GM19397 (cell line): ENCODE measurements around the gene MYO7A.

Experiments used
- ATAC-seq: cut with Tn5 transposase; IDR thresholded peaks from one replicate; pipeline ENCODE4 v1.9.1; 2021; ENCODE audit warnings: mild to moderate bottlenecking, moderate library complexity; ENCODE audit not compliant: unreplicated experiment

Gene MYO7A

DNA sequence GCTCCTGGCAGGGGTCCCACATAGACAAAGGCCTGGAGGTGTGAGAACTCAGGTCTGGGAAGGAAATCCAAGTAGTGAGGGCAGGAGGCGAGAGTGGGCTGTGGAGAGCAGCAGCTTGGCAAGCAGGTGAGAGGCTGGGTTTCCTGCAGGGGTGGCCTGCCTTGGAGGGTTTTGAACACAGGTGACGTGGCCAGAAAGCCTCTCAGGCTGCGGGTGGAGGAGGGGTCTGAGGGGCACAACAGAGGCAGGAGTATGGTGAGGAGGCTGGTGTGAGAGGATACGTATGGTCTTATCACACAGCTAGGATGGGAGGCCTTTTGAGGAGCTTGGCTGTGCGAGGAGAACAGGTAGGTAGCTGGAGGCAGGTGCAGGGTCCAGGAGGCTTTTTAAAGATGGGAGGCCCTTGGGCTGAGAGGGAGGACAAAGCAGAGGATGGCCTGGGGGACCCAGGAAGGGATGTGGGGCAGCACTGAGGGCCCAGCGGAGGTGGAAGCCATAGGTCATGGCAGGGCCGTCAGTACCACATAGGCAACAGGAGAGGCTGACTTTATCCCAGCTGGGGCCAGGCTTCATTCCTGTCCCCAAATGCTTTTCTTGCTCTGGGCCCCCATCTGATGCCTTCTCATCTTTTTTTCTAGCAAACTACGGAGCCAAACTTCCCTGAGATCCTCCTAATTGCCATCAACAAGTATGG is 84.4 kb downstream of the MYO7A start:
- ATAC-seq, result no peak

DNA sequence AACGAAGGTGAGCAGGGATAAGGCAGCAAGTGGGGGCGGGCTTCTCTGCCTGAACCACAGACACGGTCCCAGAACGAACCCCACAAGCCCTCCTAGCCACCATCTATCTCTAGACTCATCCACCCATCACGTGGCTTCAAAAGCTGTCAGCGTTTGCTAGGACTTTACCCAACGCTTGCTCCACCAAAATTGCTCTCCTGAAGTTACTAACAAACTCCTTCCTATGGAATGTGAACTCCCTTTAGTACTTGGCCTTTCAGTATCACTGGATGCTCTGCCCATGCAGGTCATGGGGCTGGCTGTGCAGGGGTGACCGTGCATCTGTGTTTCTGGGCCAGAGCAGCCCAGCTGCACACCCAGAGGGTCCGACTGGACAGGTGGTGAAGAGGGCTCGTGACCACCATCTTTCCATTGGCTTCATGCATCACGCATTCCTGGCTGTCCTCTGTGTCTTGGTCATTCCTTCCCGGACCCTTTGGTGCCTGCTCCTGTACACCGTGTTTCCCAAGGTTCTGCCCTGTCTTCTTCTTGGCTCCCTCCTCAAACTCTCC is 85.1 kb downstream of the MYO7A start:
- ATAC-seq, result no peak

- no peak for ATAC-seq
Measured at GRCh38 chr11:77213589-77214428, 85.8 kb downstream of the MYO7A start.

- ATAC-seq, result no peak
Measured at GRCh38 chr11:77214557-77214956, 86.5 kb downstream of the MYO7A start.

- no peak for ATAC-seq
Measured at GRCh38 chr11:77215106-77215505, 87.1 kb downstream of the MYO7A start.

DNA sequence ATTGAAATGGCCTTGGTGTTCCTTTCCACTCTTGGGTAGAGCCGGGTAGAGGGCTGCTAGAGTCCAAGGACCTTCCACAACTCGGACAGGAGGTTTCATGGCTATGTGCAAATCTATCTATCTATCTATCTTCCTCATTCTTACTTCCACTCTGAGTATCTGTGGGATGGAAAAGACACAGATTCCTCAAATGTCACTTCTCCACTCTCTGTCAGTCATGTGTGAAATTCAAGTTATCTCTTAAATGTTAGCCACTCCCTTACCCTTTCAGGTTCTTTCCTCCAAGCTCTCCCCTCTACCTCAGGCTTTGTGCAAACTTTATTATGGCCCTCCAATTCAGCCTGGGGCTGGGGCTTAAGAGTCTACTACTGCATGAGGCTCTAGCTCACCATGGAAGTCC is 89.1 kb downstream of the MYO7A start:
- ATAC-seq, result no peak

GRCh38 chr11:77223797-77224196 is 95.8 kb downstream of the MYO7A start:
- ATAC-seq, result no peak

- ATAC-seq, result no peak
Measured at GRCh38 chr11:77230878-77231605, 103.0 kb downstream of the MYO7A start.

DNA sequence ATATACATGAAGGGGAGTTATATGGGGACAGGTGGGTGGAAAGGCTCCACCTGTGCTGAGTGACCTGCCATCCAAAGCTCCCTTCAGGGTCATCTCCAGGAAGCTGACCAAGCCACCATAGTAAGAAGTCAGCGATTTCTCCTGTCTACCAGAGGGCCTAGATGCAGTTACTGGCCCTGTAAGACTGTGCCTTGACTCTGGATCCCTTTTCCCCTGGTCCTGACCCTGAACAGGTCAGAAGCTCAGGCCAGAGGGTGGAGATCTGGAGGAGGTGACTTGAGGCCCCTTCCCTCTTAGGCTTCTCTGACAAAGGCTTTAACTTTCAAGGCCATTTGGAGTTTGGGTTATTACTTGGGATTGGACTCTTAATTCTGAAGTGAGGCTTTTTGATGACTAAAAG is 103.8 kb downstream of the MYO7A start:
- ATAC-seq, result no peak

DNA sequence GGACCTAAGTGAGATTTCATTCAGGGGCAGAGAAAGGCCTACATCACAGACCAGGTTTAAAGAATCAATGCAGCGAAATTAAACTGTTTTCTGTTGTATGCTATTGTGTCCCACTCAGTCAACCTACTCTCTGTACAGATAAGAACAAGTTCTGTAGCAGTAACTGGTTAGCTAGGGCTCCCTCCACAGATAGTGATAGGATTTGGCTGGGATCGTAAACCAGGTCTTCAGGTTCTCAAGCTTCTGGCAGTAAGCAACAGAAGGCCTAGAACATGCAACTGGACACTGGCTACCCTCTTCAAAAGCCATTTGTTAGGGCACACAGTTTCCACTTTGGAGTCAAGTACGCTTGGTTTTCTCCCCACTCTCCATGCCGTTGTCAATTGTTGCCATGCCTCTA is 104.2 kb downstream of the MYO7A start:
- no peak for ATAC-seq

GRCh38 chr11:77233011-77233410 is 105.0 kb downstream of the MYO7A start:
- ATAC-seq, result no peak

GRCh38 chr11:77236901-77237300 is 108.9 kb downstream of the MYO7A start:
- no peak for ATAC-seq

DNA sequence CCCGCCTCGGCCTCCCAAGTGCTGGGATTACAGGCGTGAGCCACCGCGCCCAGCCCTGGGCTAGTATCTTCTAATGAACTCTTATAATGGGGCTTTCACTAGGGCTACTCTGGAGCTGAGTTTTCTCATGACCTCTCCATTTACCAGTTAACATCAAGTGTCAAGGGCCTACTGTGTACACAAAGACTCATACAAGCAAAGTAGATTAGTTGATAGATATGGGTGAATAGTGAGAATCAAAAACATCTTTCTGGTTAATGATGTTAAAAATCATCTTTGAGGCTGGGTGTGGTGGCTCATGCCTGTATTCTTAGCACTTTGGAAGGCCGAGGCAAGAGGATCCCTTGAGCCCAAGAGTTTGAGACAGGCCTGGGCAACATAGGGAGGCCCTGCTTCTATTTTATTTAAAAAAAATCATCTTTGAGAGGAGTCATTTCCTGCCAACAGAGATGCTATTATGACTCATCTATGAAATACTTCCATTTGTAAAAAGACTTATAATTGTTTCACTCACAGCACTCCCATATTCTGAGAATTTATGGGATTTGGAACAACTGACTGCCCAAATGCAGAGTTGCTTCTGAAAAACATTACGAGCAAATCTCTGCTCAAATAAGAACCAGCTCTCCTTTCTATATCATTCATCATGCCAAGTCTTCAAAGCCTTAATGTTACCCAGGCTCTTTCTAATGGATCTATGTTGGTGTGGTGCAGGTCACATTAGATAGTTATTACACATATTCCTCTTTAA is 116.4 kb downstream of the MYO7A start:
- ATAC-seq, result no peak

GRCh38 chr11:77249427-77249826 is 121.4 kb downstream of the MYO7A start:
- ATAC-seq, result no peak

GRCh38 chr11:77250881-77251640 is 123.0 kb downstream of the MYO7A start:
- no peak for ATAC-seq

DNA sequence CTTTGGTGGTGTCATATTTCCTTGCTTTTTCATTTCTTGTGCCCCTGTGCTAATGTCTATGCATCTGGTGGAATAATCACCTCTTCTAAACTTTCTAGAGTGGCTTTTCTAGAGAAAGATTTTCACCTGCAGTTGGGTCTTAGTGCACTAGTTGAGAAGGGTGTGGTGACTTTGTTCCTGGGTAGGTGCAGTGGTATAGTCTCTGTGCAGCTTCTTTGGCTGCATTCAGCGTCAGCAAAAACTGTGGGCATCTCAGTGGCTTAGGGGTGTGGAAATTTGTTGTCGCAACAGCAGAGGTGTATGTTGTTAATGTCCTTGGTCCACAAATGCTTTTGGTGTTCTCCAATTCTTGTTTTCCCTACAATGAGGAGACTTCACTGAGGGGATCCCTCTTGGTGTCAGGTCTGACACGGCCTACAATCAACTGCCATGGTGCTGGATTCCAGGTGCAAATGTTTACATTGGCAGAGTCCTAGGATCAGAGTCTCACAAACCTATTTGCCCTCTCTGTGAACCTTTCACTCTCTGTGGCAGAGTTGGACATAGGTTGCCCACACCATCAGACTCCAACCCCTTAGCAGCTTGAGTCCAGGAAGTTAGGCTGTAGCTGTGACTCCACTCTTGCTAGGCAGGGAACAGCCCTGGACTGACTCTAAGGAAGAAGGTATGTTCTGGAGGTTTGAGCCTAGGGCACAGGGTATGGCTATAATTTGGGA is 124.7 kb downstream of the MYO7A start:
- no peak for ATAC-seq

- ATAC-seq, result no peak
Measured at GRCh38 chr11:77253690-77254089, 125.6 kb downstream of the MYO7A start.

DNA sequence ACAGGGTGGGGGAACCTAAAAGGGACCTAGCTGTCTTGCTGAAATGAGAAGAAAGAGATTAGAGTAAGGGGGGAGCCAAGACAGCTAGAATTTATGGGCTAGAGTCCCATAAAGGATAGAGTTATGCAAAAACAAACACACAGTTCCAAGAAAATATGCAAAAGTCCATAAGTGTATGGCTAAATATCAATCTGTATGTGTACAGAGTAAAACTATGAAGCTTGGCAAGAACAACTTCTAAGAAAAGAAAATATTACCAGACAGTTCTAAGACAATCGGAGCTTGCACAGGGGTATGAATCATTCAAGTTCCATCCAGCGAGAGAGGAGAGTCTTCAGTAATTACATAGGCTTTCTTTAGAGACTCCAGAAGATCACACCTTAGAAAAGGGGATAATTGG is 131.6 kb downstream of the MYO7A start:
- no peak for ATAC-seq

DNA sequence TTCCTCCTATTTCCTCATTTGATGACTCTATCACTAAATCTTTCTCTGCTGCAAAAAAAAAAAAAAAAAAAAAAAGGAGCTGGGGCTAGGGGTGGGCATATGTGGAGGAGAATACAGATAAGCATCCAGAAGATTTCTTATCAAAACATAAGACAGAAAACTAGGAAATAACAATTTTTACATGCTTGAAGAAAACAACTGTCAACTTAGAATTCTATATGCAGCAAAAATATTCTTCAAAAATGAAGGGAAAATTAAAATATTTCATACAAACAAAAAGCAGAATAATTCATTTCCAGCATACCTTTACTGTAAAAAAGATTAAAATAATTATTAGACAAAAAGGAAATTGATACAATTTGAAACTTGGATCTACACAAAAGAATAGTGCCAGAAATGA is 134.8 kb downstream of the MYO7A start:
- ATAC-seq, result no peak
